Left renal pelvis (tissue), 4 donors: ENCODE results near the gene IFNGR1. TPM values are rescaled to one million over a fixed set of nuclear protein-coding genes. Genes with fewer than 3 reads are reported as not detected.

Source experiments
- DNase-seq, 4 donors: peaks; one replicate each; pipeline ENCODE4 v3.0.0-alpha.2; 2013; ENCODE audit warnings: low read depth in 4 of 4, low spot score in 3 of 4
- polyA plus RNA-seq, 4 donors: library from polyadenylated mRNA; unstranded; fragments of 120-200 nt; gene quantifications; one replicate each; pipeline ENCODE4 v1.2.1, GENCODE V29; 2013; ENCODE audit not compliant: insufficient read length in 4 of 4

IFNGR1 gene
- polyA plus RNA-seq, 4 donors: 54.8 to 73.7 (median 62.4) TPM

DNA sequence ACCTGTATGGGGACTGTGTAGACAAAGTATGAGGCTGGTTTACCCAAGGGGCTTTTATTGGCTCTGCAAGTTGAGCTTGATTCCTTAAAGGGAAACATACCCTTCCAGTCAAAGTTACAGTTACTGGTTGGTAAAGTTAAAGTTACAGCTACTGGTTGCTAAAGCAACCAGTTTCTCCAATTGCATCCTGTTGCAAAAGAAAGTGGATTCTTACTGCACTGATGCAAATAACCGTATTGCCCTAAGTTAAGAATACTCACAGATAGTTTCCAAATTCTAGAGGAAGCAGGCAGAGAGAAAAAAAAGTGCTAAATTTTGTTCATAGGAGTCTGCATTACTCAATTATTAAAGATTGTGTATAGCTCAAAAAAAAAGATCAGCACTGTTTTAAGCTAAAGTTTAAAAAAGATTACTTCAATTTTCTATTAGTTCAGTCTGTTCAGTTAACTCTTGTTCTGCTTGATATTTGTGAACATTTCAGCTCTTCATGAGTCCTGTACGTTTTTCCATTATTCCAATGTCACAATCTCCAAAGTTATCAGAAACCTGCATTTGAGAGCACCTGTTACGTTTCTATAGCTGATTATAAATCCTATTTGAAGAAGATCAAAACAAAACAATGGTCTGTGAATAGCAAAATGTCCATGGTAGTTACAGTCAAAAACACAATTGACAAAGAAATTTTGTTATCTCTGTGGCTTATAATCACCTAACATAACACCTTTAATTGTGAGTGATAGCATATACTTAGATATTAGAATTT, 37.1 kb downstream of the IFNGR1 start:
- DNase-seq: no peak

DNA sequence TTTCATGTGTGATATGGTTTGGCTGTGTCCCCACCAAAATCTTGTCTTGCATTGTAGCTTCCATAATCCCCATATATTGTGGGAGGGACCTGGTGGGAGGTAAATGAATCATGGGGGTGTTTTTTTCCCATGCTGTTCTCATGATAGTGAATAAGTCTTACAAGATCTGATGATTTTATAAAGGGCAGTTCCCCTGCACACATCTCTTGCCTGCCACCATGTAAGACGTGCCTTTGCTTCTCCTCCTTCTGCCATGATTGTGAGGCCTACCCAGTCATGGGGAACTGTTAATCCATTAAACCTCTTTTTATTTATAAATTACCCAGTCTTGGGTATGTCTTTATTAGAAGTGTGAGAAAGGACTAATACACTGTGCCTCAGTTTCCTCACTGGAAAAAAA, 41.6 kb downstream of the IFNGR1 start:
- no peak for DNase-seq

DNA sequence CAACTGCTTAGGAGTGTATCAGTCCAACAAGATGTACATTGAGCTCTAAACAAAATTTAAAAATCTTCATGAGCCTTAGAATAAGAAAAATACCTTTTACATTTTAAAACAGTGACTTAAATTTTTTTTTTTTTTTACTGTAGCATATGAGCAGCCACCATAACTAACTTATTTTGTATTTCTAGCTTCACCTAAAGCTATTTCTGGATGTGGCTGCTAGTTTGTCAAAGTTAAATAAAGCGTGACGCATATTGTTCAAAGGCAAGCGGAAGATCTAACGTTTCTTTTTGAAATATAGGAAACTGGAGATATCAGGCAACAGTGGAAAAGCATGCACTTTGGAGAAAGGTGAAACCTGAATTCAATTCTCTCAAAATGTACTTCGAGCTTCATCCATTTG, 42.5 kb downstream of the IFNGR1 start:
- DNase-seq: no peak

DNA sequence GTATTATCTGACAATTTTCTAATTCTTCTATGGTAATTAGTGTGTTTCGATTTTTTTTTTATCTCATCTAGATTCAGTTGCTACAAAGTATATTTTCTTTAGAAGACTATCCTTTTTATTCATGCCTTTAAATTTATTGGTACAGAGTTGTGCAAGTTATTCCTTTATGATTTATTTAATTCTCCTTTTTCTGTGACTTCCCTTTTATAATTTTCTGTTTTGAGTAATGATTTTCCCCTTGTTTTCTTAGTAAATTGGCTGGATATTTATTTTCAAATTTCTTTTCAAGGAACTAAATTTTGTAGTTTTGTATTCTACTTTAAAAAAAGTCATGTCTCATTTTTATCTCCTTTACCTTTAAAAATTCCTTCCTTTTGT, 43.3 kb downstream of the IFNGR1 start:
- DNase-seq: no peak

DNA sequence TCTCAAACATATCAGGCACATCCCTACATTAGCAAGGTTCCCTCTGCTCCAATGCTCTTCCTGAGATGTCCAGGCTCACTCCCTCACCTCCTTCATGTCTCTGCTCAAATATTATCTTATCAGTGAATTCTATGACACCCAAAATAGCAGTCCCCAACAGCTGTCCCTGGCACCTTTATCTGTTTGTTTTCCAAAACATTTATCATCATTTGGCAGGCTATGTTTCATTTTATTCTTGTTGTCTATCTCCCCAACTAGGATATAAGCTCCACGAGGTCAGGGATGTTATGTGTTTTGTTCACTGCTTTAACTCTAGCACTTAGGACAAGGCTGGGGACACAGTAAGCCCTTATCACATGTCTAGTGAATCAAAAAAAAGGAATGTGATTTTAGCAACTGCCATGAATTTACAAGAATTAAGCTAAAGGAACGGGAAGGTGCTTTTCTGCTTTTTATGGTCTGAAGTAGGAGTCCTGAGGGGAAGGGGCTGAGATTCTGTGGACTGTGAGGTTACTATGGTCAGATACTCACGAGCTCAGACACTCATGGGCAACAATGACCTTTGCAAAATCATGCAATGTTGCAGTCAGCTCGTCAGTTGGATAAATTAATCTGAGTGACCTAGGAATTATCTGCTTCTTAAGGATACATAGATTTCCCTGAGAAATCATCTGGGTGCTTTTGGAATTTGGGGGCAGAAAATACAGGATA, 43.9 kb downstream of the IFNGR1 start:
- DNase-seq: no peak

DNA sequence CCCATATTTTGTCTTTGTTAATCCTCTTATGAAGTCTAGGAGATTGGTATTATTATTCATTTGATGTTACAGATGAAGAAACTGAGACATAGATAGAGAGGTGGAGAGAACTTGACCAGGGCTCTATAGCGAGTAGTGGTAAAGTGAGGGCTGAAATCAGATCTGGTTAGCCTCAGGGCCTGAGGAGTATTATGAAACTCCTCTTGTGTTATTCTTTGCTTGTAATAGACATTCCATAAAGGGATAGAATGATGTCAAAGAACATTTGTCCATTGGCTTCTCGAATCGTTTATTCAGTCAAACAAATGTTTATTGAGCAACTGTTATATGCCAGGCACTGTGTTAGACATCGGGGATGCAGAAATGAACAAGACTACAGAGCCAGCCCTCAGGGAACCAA, 45.7 kb downstream of the IFNGR1 start, which contains the start of gene IL22RA2:
IL22RA2 (minus strand) TSS at position 144 of the 400 bp plus-strand sequence. CDS start 11,895 bp downstream, outside the sequence.
- DNase-seq: no peak

DNA sequence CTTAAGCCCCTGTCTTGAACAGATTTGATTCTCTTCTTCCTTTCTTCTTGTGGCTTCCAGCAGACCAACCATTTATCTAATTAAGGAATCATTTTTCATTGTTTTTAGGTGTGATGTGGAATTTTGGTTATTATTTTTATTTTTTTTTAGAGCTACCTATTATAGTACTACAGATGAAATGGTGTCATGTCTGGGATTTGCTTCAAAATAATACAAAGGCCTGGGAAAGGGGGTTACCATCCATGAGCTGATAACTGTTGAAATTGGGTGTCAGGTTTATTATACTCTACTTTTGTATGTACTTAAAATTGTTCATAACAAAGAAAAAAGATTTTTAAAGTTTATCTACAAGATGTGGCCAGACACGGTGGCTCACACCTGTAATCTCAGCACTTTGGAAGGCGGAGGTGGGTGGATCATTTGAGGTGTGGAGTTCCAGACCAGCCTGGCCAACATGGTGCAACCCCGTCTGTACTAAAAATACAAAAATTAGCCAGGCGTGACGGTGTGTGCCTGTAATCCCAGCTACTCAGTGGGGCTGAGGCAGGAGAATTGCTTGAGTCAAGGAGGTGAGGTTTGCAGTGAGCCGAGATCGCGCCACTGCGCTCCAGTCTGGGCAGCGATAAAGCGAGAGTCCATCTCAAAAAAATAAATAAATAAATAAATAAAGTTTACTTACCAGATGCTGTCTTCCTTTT, 46.3 kb downstream of the IFNGR1 start:
- no peak for DNase-seq

DNA sequence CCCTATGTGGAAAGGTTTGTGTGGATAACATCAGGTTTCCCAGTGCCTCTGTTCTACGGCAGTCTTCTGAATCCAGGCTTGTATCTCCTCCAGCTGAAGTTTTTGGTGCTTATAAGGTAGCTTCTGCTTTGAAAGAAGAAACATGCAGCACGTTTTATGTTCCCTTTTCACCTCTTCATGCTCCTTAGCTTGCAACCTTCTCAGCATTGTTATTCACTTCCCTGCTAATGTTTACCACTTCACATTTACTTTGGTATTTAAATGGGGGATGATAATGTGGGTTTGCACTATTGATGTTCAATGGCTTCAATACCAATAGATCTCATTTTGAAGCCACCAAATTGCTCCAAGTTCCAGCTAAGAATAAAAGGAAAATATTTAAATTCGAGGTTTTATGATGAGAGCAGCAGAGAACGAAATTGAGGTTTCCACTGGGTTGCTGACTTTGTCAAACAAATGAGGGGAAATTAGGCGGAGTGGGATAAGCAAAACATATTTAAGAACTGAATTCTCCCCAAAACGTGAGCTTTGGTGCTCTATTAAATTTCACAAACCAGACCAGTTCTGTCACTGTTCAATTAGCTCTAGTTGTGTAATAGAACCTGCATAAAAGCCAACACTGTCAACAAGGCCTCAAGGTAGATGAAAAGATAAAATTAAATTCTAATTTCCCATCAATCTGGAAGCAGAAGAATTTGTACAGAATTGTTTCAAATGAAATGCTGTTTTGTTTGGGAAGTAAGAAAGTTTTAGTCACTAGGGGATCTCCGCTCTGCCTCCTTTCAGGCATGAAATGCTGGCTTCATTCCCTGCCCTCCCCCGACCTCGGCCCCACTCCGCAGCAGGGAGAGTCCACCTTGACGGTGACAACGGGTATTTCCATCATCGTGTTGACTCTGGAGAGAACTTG, 47.1 kb downstream of the IFNGR1 start:
- DNase-seq: no peak

DNA sequence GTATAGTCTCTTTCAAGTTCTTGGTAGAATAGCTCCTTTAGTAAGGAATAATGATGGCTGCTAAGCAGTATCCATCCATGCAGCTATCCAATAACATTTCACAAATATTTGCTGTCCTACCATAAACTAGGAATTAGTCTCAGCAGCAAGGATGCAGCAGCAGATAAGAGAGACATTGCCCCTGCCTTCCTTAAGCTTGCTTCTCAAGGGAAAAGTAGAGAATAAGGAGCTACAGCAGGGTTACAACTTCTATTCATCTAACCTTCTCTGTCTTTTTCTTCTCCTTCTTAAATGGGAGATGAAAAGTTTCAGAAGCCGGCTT, 48.2 kb downstream of the IFNGR1 start:
- no peak for DNase-seq

DNA sequence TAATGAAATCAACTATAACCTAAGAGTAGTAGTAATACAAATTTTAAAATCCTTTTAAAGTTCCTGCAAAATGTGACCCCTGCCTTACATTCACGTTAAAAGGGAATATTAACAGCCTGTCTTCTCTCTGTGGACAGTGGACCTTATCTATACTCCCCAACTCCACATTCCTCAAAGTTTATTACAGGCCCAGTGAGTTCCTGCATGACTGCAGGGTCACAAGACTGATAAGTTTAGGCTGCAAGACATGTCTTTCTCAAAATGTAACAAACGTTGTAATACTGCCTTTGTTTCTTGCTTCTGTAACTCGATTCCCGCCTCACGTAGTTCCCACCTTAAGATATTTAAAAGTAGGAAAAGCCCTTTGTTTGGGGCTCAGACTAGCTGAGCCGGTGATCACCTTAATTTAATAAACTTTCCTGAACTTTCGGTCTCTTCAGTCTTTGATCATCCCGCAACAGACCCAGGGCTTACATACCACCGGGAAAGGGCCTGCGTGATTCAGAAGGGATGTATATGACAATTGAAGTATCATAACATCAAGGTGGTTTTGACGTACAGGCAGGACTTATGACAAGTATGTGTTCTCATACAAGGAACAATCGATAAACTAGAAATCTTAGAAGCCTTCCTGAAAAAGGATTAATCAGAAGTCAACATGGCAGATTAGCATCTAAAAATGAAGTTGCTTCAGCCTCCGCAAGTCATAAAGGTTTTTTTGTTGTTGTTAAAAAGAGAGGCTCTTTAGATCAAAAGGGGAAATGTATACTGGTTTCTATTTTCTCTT, 48.7 kb downstream of the IFNGR1 start:
- no peak for DNase-seq

DNA sequence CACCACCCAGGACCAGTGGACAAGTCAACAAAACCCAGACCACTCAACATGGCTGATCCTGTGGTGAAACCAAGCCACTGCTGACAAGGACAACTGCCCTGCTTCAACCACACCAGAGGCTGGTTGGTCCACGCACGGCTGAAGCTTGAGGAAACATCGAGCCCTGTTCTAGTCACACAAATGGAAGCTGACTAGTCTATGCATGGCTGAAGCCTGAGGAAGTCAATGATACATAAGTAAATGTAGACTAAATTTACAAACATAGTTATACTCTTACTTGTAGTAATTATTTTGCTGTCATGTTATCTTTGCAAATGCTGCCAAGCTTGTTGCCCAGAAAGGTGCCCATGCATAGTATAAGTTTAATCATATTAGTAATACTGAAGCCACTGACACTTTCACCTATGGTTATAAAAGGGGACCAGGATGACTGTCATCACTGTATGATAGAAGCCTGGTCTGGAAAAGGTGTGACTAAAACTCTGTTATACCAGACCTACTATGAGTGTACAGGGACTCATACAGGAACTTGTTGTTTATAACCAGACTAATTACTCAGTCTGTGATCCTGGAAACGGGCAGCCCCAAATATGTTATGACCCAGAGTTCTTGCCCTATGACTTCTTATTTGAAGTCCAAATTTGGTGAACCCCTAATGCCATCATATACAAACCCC, 51.3 kb downstream of the IFNGR1 start:
- no peak for DNase-seq

DNA sequence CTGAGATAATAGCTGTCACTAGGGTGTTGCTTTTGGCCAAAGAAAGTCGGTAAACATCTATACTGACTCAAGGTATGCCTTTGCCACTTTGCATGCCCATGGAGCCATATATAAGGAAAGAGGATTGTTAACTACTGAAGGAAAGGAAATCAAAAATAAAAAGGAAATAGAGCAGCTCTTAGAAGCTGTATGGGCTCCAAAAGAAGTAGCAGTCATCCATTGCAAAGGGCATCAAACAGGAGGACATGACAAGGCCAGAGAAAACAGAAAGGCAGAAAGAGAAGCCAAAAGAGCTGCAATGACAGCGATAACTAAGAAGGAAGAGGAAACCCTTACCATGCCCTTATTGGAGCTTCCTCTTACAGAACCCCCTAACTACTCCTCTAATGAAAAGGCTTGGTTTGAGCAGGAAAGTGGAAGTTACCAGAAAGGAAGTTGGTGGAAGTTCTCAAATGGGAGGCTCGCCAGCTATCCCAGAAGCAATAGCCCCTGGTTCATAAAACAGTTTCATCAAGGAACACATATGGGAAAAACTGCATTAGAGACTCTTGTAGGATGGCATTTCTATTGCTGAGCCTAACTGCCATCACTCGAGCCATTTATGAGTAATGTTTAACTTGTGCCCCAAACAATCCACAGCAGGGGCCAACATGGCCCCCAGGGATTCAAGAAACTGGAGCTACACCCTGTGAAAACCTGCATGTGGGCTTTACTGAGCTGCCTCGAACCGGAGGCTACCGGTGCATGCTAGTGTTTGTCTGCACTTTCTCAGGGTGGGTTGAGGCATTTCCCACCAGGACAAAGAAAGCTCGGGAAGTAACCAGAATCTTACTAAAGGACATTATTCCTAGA, 52.7 kb downstream of the IFNGR1 start:
- no peak for DNase-seq

DNA sequence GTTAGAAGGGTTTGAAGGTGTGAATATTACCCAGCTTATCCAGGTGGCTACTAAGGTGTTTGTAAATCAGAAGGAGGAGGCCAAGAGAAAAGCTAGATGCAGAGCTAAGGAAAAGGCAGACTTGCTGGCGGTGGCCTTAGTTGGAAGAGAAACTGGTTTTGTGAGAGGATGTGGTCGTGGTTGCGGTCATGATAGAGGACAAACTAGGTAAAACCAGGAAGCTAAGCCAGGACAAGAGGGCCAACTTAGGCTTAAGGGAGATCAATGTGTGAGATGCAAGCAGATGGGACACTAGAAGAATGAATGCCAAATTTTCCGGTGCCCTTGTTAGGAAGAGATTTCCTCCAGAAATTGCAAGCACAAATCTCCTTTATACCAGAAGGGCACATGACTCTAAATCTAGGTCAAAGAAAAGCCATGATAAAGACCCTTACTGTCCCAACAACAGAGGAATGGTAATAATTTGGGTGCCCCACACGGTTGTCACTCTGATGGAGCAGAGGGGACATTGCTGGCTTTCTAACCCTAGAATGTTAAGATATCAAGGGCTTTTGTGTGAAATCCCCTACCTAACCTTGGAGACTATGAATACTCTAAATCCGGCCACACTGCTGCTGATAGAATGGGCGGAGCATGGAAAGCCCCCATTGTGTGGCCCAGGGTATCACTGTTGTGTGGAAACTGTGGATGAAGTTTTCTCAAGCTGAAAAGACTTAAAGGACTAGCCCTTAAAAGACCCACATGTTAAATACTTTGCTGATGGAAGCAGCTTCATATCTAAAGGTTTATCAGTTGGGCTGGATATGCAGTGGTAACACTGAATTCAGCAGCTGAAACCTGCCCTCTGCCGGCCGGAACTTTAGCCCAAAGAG, 53.6 kb downstream of the IFNGR1 start:
- no peak for DNase-seq

DNA sequence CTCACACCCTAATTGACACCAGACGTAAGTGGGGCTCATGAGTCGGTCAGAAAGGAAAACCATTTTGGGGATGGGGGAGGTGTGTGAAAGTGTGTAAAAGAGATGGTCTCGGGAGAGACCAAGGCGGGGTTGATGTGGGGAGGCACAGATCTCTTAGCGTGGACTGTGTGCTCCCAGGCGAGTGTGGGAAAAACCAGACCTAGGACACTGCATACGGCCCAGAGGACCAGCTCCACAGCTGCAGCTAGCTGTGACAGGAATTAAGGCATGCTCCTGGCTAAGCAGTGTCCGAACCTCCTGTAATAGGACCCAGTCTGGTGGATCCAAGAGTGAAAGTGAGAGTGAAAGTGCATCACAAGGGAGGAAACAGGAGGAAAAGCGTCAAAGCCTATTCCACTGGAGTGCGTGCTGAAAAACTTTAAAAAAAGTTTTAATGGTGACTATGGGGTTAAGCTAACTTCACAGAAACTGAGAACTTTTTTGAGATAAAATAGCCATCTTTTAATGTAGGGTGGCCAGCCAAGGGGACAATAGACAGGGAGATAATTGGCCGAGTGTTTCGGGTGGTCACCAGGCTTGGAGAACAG, 55.4 kb downstream of the IFNGR1 start:
- no peak for DNase-seq

DNA sequence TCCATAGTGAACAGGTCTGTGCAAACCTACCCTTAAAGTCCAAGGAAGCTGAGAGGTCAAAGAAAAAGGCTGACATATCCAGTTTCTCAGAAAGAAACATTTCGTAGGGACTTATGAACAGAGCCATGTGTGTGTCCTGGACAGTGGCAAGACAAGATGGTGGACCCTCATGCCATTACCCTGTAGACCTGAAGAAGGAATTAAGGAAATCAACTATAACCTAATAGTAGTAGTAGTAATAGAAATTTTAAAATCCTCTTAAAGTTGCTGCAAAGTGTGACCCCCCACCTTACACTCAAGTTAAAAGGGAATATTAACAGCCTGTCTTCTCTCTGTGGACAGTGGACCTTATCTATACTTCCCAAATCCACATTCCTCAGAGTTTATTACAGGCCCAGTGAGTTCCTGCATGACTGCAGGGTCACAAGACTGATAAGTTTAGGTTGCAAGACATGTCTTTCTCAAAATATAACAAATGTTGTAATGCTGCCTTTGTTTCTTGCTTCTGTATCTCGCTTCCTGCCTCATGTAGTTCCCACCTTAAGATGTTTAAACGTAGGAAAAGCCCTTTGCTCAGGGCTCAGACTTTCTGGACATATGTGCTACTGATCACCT, 56.4 kb downstream of the IFNGR1 start:
- DNase-seq: no peak

DNA sequence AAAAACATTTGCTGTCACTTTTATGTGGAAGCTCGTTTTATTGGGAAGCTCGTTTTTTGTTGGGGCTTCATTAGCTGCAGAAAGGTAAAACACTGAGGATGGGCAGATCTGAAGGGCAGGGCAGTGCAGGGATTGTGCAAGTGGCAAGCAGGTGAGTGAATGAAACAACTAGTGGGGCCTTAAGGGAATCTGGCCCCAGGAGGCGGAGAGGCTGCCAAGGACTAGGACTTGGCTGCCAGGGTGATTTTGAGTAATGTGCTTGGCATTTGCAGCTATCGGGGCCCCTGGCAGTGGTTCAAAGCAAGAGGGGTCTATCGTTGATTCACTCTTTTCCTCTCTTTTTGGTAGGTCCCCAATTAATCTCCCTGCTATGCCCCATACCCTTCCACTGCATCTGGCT, 57.2 kb downstream of the IFNGR1 start:
- no peak for DNase-seq

DNA sequence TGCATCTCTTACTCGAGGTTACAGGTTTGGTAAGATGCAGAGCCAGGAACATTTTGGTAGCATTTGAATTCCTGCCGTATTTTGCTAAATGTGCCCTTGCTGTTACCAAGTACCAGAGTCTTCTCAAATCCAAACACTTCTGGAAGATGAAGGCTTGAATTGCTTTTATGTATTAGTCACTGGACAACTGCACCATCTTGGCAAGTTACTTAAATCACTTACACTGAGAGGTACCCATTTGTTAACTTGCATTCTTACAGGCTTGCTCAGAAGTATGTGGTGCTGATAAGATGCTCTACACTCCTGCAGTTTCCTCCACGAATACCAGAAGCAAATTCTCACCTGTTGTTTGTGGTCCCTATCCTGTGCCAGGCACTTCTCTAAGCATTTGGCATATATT, 58.4 kb downstream of the IFNGR1 start:
- DNase-seq: no peak
